Ecto neural progenitor cell (in vitro differentiated cells): ENCODE data around the gene ENOX1.

ENCODE experiments used
- DNase-seq: peaks from one replicate; pipeline ENCODE4 v3.0.0-alpha.2; 2018; ENCODE audit warnings: low spot score

ENOX1 gene

DNA sequence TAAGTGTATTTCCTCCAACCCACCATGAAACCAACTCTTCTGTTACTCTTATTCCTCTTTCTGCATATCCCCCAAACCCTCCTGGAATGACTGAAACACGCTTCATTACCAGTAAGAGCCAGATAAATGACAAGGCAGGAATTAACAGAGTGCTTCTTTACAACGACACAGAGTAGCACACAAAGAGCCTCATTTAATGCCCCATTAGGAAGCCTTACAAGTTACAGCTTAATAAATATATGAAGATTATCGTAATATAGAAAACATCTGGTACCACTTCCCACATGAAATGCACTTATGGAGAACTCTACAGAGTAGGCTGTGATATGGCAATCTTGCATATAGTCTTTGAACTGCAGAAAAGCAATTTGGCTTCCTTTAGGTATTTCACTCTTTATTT lies 116.8 kb downstream of the ENOX1 start:
- no peak for DNase-seq

DNA sequence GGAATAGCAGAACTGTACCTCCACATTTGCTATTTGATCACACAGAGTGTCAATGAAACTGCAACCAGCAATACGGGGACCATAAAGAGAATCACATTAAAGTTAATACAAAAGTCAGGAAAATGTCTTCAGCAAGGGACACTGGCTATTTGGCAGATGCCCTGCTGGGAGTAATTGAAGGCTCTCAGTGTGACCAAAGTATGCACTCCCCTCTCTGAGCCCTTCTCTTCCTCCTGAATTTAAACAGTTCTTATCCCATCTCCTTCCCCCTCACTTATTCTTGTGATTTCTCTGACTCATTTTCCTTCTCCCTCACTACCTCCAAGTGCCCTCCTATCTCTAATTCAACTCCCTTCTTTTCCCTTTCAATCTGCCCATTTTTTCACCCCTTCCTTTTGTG lies 117.7 kb downstream of the ENOX1 start:
- no peak for DNase-seq

DNA sequence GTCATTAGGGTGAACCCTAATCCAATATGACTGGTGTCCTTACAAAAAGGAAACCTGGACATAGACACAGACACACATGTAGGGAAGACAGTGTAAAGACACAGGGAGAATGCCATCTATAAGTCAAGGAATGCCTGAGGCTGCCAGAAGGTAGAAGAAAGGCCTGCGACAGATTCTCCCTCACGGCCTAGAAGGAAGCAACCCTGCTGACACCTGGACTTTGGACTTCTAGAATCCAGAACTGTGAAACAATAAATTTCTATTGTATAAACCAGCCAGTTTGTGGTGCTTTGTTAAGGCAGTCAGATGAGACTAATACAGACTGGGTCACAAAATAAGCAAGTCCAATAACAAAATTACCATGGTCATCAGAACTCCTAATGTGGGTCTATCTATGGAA lies 120.4 kb downstream of the ENOX1 start:
- no peak for DNase-seq

DNA sequence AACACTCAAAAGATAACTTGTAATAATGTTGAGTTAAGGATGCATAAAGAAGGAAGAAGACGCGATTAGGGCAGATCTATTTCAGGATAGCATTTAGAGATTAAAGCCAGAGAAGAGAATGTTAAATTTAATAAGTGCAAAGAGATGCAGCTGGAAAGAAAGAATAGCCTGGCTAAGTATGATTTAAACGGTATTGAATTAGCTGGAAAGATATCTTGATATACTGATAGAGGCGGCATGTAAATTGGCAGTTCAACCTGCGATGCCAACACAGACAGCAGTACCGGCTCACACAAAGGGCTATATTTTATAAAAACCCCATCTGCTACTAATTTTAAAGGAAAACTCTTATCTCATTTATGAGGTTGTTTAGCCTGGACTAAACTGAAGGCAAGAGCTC lies 121.4 kb downstream of the ENOX1 start:
- DNase-seq = no peak

DNA sequence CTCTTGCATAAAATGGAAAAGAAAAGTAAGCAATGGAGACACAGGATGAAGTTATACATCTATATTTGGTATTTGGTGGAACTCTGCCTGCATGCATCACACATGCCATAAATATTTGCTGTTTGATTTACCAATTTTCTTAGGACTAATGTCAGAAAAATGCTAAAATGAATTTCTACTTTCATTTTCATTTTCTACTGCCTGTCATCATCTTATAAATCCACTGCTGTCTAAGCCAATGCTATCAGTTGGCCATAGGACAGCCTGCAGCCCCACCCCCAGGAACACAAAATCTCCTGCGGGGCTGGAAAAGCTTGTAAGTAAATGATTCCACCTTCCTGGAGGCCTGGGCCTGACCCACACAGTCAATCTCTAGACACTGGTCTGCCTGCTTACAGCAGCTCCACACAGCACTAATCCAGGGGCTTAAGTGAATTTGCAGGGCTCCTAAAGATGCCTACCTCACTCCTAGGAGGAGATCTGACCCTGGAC lies 122.0 kb downstream of the ENOX1 start:
- peak; percentile 66 for DNase-seq

DNA sequence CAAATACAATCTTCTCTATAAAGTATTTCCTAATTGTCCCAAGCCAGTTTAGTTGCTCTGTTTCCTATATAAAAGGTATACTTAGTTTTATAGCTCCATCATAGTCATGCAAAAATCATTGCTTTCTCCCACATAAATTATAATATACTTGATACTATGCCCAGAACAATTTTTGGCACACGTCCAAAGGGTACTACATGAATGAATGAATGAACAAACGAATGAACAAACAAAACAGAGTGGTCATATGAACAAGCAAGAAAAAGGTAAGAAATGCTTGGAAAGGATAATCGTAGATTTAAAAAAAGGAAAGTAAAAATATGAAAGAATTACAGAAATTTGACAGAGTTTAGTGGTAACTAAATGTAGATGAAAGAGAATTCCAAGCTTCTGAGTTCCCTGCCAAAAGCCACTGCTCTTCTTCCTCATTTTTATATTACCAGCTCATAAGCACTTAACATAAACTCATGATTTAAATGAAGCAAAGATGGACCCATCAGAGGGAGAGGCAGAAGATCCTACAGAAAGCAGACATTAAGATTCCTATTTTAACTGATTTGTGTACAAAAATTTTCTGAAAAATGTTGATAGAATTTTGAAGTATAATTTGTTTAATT lies 123.2 kb downstream of the ENOX1 start:
- no peak for DNase-seq

DNA sequence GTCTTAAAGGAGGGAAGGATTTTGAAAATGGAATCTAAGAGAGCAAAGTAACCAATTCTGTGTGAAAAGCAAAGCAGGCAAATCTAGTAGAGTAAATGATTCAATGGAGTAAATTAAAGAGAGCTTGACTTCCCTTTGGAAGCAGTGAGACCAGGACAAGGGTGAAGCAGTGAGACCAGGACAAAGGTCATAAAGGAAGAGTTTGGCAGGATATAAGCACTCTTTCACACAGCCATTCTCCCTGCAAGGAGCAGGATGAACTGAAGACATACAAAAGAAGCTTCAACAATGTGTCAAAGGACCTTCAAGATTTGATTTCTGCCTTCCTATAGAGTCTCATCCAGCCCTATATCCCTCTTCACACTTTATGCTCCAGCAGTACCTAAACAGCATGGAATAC lies 123.8 kb downstream of the ENOX1 start:
- no peak for DNase-seq

DNA sequence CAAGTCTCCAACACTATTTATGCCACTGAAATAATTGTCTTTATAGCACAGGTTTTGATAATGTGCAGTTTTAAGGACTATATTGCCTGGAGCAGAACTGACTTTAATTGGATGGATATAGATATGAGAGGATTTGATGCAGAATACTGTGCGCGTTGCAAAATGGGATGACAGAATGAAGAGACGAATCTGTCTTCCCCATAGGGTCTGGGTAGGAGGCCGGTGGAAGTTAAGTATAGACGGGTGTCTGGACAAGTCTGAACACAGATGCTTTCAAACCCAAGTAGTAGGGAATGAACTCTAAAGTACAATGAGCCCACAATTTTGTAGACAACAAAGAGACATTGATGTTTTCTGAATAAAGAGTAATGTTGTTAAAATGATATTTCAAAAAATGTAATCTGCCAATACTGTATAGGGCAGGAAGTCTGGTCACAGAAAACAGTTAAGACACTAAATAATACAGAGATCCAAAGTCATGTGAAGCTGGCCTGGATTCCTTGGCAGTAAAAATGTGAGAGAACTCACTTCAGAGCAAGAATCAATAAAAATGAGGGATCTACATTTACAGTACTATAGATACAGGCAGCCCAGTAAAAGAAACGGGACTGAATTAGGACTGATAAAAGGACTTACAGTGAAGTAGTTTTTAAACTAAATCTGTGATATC lies 125.5 kb downstream of the ENOX1 start:
- no peak for DNase-seq

DNA sequence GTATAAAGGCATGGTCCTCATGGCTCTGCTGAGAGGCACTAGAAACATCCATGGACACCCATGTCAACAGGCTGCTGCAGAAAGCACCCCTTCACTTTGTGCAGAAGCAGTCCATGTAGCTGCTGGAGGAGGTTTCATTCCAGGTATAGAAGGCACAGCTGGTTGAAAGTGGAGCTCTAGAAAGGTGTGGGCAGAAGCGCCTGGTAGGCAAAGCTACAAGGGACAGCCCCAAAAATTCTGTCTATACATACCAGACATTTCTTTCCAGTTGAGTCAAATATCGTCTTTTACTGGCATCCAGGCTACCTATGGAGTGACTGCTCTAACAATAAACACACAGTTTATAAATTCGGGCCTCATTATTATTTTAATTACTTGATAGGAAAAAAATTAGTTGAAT lies 129.3 kb downstream of the ENOX1 start:
- DNase-seq = no peak

DNA sequence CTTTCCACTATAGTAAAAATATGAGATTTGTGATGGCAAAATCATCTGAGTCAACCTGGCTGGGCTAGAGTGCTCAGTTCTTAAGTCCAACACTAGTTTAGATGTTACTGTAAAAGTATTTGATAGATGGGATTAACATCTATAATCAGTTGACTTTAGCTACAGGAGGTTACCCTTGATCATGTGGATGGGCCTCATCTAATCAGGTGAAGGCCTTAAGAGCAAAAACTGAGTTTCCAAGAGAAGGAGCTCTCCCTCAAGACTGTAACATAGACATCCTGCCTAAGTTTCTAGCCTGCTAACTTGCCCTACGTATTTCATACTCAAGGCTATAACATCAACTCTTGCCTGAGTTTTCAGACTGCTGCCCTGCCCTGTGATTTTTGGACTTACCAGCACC lies 132.8 kb downstream of the ENOX1 start:
- DNase-seq = no peak

DNA sequence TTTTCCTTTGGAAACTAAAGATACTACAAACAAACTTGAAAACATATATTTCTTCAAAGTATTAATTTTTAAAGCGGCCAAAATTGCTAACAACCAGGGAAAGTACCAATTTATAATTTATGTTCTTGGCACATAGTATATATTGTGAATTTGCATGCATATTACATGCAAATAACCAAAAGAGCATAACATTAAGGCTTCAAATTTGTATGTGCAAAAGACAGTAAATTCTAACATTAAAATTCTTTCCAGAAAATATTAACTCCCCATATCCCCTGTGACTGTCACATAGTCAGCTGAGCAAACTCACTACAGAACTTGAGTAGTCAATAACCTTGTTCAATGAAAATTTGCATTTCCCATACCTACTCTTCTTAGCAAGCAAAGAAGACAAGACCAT lies 133.4 kb downstream of the ENOX1 start:
- no peak for DNase-seq

DNA sequence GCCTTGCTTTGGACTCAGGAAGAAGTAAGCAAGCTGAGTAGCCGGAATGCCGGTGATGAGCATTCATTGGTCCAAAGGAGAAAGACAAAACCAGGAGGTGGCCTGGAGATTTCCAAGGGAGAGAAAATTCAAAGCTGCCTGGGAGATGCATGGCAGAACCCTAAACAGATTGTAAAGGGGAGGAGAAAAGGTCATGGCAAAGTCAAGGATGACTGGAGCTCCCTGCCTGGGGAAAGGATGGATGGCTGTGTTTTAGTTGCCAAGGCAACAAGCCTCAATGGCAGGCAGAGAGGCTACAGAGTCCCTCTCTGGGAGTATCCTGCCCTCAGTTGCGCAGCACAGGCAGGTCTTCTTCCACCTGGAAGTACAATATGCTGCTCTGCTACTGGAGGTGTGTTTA lies 134.0 kb downstream of the ENOX1 start:
- no peak for DNase-seq

DNA sequence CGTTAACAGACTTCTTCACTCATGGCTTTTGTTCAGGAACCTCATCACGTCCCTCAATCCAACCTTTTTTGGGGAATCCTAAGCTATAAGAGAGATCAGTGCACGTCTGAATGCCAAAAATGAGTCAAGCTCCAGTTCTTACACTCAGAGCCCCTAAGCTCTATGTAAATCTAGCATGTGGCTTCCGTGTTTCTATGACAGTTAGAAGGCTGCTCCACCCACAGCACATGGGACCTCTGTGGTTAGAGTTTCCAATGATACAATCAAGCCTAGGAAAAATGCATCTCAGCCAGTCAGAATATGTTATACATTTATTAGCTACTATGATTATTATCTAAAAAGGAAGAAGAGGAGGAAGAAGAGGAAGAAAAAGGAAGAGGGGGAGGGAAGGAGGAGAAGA lies 135.9 kb downstream of the ENOX1 start:
- DNase-seq = no peak

DNA sequence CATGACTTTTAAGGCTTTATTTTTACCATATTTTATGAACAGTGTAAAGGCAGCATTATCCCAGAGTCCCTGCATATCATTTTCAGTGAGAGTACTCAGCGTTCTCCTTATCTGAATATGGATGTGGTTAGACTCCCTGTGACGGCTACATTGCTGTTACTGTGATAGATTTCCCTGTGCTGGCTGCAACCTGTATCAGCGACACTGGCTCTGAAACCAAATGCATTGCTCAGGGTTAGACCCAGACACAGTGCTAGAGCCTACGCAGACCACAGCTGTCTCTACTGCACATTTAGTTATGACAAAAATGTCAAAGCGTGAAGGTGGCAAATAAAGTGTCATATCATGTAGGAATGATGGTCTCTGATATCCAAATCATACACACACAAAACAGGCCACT lies 138.0 kb downstream of the ENOX1 start:
- no peak for DNase-seq

DNA sequence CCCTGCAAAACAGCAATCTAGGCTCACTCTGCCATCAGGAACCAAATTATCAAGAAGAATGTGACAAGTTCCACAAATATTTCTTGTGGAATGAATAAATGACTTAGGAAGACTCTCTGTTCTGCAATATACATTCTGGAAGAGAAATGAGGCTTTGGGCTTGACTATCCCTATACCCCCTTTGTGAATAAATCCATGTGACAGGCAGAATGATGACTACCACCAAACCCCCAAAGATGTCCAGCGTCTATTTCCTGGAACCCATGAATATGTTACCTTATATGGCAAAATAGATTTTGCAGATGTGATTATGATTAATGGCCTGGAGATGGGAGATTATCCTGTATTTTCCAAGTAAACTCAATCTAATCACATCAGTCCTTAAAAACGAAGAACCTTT lies 139.3 kb downstream of the ENOX1 start:
- DNase-seq = no peak

DNA sequence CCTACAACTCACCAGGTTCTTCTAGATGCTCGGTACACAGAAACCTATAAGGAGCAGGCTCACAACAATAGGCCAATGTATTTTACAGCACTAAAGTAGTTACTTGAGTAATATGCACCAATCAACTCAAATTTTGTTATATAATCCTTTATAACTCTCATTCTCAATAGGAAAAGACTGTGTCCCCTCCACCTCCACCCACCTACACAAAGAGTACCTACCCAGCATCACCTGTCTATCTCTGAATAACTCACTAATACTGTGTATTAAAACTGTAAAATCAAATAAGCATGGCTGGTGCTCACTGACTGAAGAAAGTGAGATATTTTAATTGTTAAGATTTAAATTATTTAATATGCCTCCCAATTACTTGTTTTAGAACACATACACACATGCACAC lies 146.3 kb downstream of the ENOX1 start:
- no peak for DNase-seq

DNA sequence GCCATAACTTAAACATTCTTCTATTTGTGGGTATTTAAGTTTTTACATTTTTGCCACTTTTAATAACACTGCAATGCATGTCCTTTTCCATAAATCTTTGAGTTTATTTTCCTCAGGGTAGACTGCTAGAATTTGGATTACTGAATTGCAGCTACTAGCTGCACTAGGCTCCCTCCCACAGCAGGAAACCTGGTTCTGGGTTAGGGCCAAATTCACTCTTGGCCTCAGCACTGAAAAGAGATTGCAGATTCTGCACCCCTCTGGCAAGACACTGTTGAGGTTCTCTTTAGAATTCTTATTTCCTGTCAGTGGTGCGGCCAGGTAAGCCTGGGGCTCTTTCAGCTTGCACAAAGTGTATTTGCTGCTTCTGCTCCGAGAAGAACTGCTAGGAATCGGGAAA lies 155.7 kb downstream of the ENOX1 start:
- no peak for DNase-seq

DNA sequence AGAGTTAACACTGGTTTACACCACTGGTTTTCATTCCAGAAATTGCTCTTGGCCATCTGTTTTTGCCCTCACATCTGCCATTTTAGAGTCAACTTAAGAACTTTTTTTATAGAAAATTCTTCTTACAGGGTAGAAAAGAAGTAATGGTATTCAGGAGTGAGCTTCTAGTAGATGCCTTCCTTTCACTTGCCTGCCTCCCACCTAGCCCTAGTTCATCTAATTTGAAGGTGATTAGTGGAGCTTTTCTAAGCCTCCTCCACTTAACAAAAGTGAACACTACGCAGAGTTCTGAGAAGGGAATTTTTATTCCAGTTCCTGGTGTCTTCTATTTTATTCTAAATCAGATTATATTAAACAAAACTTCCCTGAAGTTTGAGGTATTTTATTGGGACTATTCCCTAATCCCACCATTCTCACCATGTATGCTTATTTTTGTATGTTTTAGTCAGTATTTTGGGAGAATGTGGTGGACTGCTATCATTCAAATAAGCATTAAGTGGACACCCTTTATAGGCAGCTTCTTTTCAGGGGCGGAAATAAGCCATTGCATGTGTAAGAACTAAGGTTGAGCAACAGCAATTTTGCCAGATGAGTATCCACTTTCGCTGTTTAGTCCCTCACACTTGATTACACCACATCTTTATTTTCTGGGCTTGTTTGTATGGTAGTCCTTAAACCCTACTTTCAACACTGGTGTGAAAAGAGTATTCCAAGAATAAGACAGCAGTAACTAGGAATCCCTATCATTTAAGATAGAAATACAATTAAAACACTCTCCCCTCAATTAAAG lies 156.9 kb downstream of the ENOX1 start:
- no peak for DNase-seq

DNA sequence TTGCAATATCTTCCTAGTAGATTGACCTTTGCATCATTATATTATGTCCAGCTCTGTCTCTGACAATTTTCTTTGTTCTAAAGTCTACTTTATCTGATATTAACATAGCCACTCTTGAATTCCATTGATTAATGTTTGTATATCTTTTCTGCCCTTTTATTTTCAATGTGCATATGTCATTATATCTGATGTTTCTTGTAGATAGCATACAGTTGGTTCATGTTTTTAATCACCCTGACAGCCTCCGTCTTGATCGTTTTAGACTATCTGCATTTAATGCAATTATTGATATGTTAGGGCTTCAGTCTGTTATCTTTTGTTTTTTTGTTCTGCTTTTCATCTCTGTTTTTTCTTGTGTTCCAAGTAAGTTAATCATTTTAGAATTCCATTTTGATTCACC lies 159.8 kb downstream of the ENOX1 start:
- DNase-seq = no peak

DNA sequence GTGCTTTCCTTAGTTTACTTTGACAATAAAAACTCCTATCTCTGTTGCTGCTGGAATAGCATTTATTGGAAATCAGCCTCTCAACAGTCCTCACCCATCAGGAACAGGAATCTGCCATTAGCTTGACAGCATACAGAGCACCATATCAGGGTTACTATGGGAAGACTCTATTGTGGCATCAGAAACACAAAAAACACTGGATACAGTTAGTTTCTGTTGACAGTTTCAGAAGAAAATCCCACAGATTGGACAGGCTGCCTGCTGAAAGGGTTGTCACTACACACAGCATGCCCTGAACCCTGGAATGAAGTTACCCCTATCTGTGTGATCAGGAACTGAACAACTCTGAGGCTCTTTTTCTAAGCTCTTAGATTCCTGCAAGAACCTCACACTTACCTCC lies 172.7 kb downstream of the ENOX1 start:
- no peak for DNase-seq

DNA sequence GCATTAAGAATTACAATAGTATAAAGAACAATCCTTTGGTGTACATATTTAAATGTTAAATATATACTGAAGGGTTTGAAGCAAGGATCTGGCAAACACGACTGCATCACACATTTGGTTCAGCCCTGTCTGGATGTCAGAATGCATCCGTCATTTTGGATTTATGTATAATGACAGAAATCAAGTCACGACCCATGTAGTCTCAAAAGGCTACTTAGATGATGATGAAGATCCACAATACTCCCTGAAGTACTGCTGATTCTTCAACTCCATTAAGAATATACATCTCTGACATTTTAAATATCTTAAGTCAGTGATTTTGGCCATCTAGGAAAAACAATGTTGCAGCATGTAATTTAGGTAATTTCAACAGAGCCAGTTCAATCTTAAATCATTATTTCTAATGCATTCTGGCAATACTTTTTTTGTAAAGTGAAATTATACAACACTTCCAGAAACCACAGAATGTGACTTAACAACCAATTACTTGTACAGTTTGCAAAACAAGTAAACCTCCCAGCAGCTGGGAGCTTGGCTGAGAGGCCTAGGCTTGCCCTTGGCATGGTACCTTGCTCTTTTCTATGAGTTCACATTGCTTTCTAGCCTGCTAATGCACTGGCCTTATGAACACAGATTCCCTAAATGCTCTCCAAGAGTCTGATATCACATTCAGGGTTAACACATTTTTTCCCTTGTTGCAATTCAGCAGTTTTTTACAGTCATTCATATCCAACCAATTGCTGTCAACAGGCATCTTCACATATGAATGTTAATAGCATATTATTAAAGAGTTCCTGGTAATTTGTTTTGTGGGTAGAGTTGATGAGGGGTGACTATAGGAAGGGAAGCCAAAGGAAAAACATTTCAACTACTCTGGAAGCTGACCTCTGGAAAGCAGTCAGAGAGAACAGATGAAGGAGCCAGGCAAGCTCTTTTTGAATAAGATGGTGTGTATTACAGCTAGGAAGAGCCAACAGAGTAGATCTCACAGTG lies 175.2 kb downstream of the ENOX1 start:
- DNase-seq = no peak
